Adrenal gland (tissue), 19 donors: Measurements from ENCODE around the gene NR2E1. TPM values are rescaled to one million over a fixed set of nuclear protein-coding genes. Genes with fewer than 3 reads are reported as not detected.

Source experiments
- DNase-seq, 7 donors: peaks; one replicate each; pipeline ENCODE4 v3.0.0-alpha.2; 2019 to 2020
- H3K27ac ChIP-seq, 5 donors: fragments of 200-600 bp; sonication (generic) in 4 of 5; 1 replicate in 3 of 5; 2 replicates in 2 of 5; pipeline versions ENCODE4 v1.5.1 to v1.8.0; 2016 to 2020; ENCODE audit warnings: mild to moderate bottlenecking in 1 of 5
- H3K27me3 ChIP-seq: fragments of 200-600 bp; 2 replicates; pipeline ENCODE4 v1.8.0; 2021
- H3K36me3 ChIP-seq, 2 donors: fragments of 200-600 bp; replicated peaks in 1 of 2; 1 replicate in 1 of 2; 2 replicates in 1 of 2; pipeline versions ENCODE4 v1.5.1 to v1.8.0; 2018 to 2022
- H3K4me1 ChIP-seq, 2 donors: fragments of 200-600 bp; replicated peaks in 1 of 2; 1 replicate in 1 of 2; 2 replicates in 1 of 2; pipeline versions ENCODE4 v1.5.1 to v1.8.0; 2018 to 2021
- H3K4me3 ChIP-seq, 4 donors: fragments of 200-600 bp; sonication (generic) in 3 of 4; one replicate each; pipeline ENCODE4 v1.5.1; 2016 to 2018
- H3K9me3 ChIP-seq, 3 donors: fragments of 200-600 bp; sonication (generic) in 1 of 3; replicated peaks in 1 of 3; 1 replicate in 2 of 3; 2 replicates in 1 of 3; pipeline versions ENCODE4 v1.5.1 to v1.8.0; 2016 to 2021
- POLR2A ChIP-seq, 2 donors: fragments of 450-650 bp; IDR thresholded peaks; one replicate each; pipeline ENCODE4 v1.6.1; 2017; ENCODE audit warnings: antibody characterized with exemption in 2 of 2, mild to moderate bottlenecking in 2 of 2, moderate library complexity in 1 of 2
- WGBS, 4 donors: extraction: QIAGEN DNeasy Blood & Tissue Kit in 2 of 4; methylation state at CpG; one replicate each; pipeline versions ENCODE4 v1.1.5 to v1.1.7; 2013 to 2017; 5-methylcytosine and 5-hydroxymethylcytosine counted together
- intact Hi-C, 2 donors: fragments of 100-400 bp; cut with DNase I; formaldehyde crosslinking; loops; one replicate each; pipeline versions ENCODE4 v1.14.1 to v1.15.0; 2022 to 2023
- long read RNA-seq, 10 donors: library from polyadenylated mRNA in 3 of 10; unstranded in 2 of 10; stranded (forward) in 1 of 10; transcript quantifications; one replicate each; pipeline ENCODE4 v2.0.0 and lab custom pipeline, GENCODE V29; 2021 to 2026
- polyA plus RNA-seq, 3 donors: library from polyadenylated mRNA; stranded (reverse); fragments of 200-250 nt in 2 of 3; fragments of 350-450 nt in 1 of 3; fragmentation: Illumina TruSeq in 1 of 3; extraction: RNeasy Lipid Tissue Mini Kit (QIAGEN cat#74804) in 1 of 3; gene quantifications; one replicate each; pipeline ENCODE4 v1.2.3, GENCODE V29; 2013 to 2014
- total RNA-seq, 9 donors: library from RNA; depleted of rRNA in 4 of 9; stranded (reverse); fragments of >200 nt in 4 of 9; fragments of 120-200 nt in 1 of 9; fragmentation: NEBNext Ultra II Directional in 1 of 9; extraction: Animal tissue kit (Norgen Biotek cat#: 25700) in 1 of 9; gene quantifications; one replicate each; pipeline versions ENCODE4 v1.1.0 to v1.2.4, GENCODE V29; 2013 to 2023
- TF ChIP-seq, protein P1 (sequence below), 6 experiments: fragments of 450-650 bp in 4 of 6; fragments of 200-600 bp in 2 of 6; sonication (generic) in 1 of 6; IDR thresholded peaks; 1 replicate in 5 of 6; 2 replicates in 1 of 6; pipeline versions ENCODE4 v1.5.1 to v1.8.0; 2016 to 2021; ENCODE audit warnings: antibody characterized with exemption in 6 of 6, mild to moderate bottlenecking in 2 of 6, moderate library complexity in 1 of 6
- donor health status: healthy with polysubstance abuse.
- donor health status: Bipolar disorder and iron deficiency.
- donor health status: DM: yes; HTN: yes; CAD: no.
- donor health status: DM: no; HTN: no; CAD: no.
- donor health status: DM: no; HTN: no; CAD: no.
- donor health status: DM: yes; HTN: yes; CAD: no.

NR2E1 gene
- total RNA-seq (1 to 10 TPM in 2 of 9 donors, under 1 TPM in 4, not detected in 3; 0.20 to 2.3 (median 0.94) TPM), polyA plus RNA-seq (under 1 TPM; 0.08 to 0.20 (median 0.17) TPM)
- long read RNA-seq, donor 1, partial matches to known transcripts, result 123 of 281 reads
- long read RNA-seq, donor 1, other reads (novel, unspliced or antisense), result 158 of 281 reads
- long read RNA-seq, donor 2, partial matches to known transcripts, result 81 of 178 reads
- long read RNA-seq, donor 2, other reads (novel, unspliced or antisense), result 97 of 178 reads
- long read RNA-seq, donor 3, partial matches to known transcripts, result 101 of 268 reads
- long read RNA-seq, donor 3, other reads (novel, unspliced or antisense), result 167 of 268 reads
- long read RNA-seq, donor 4, result 0 reads
- long read RNA-seq, donor 5, partial matches to known transcripts, result 1 of 5 reads
- long read RNA-seq, donor 5, other reads (novel, unspliced or antisense), result 4 of 5 reads
- long read RNA-seq, donor 6, result 0 reads
- long read RNA-seq, donor 7, partial matches to known transcripts, result 71 of 126 reads
- long read RNA-seq, donor 7, other reads (novel, unspliced or antisense), result 55 of 126 reads
- long read RNA-seq, donor 8, partial matches to known transcripts, result 135 of 398 reads
- long read RNA-seq, donor 8, other reads (novel, unspliced or antisense), result 263 of 398 reads
- long read RNA-seq, donor 9, partial matches to known transcripts, result 91 of 276 reads
- long read RNA-seq, donor 9, other reads (novel, unspliced or antisense), result 185 of 276 reads
- long read RNA-seq, donor 10, partial matches to known transcripts, result 90 of 212 reads
- long read RNA-seq, donor 10, other reads (novel, unspliced or antisense), result 122 of 212 reads

DNA sequence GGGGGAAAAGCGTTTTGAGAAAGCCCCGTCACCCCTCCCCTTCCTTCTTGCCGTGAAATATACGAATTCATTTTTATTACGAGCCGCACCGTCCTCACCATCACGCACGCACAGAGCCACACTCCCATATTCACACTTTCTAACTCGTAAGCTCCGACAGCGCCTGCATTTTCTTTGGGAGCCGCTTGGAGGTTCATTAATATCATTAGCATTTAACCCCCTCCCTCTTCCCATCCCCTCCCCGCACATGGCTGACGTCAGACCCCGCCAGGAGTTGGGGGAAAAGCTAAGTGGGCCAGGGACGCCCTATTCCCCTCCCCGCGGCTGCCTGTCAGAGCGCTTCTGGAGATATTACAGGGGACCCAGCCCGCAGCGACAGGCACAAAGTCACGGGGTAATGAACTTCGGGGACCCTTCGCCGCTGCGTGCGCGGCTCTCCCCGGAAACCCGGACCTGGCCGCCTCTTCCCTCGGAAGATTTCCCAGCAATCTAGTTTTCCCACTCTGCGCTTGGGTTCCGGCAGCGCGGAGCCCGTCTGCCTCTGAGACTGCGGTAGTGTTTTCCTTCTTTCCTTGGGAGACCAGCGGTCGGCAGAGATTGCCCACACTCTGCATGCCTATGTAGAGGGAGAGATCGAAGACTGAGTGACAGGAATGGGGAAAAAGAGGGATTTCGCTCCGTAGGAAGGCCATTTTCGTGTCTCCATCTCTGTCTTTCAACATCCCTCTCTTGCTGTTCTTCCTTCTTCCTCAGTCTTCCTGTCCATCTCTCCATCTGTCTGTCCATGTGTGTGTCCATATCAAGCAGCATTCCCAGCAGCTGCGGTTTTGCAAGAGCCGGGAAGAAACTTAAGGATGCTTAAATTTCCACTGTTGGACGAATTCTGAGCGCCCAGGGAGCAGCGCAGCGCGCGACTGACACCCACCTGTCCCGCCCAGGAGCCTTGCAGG, at the start of gene NR2E1:
TSS of gene NR2E1 (plus strand) at position 309 of the 950 bp plus-strand sequence. CDS start 744 bp downstream, outside the sequence.
- H3K4me3 ChIP-seq, result peak within 1 kb of the TSS in 1 of 4 donors; percentile 19
- no peak for DNase-seq
- H3K27ac ChIP-seq, result no peak within 1 kb of the TSS
- no peaks in the 10 kb centered on the region for H3K9me3 ChIP-seq
- peaks cover 100% of the 10 kb centered on the region for H3K27me3 ChIP-seq
- no peak for TF ChIP-seq POLR2A (IDR thresholded peaks at IDR 0.05)
- TF ChIP-seq, protein P1, sequence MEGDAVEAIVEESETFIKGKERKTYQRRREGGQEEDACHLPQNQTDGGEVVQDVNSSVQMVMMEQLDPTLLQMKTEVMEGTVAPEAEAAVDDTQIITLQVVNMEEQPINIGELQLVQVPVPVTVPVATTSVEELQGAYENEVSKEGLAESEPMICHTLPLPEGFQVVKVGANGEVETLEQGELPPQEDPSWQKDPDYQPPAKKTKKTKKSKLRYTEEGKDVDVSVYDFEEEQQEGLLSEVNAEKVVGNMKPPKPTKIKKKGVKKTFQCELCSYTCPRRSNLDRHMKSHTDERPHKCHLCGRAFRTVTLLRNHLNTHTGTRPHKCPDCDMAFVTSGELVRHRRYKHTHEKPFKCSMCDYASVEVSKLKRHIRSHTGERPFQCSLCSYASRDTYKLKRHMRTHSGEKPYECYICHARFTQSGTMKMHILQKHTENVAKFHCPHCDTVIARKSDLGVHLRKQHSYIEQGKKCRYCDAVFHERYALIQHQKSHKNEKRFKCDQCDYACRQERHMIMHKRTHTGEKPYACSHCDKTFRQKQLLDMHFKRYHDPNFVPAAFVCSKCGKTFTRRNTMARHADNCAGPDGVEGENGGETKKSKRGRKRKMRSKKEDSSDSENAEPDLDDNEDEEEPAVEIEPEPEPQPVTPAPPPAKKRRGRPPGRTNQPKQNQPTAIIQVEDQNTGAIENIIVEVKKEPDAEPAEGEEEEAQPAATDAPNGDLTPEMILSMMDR (IDR thresholded peaks at IDR 0.05), result no peak
- H3K4me1 ChIP-seq, result peaks cover 12 to 41% of the 10 kb centered on the region in 2 donors
- no peaks in the 10 kb centered on the region for H3K36me3 ChIP-seq
- intact Hi-C loops, result no loop called here
- WGBS, 4 donors, result 3 to 8% (median 4%) methylated on average over 32 to 54 of the region's 54 CpGs

DNA sequence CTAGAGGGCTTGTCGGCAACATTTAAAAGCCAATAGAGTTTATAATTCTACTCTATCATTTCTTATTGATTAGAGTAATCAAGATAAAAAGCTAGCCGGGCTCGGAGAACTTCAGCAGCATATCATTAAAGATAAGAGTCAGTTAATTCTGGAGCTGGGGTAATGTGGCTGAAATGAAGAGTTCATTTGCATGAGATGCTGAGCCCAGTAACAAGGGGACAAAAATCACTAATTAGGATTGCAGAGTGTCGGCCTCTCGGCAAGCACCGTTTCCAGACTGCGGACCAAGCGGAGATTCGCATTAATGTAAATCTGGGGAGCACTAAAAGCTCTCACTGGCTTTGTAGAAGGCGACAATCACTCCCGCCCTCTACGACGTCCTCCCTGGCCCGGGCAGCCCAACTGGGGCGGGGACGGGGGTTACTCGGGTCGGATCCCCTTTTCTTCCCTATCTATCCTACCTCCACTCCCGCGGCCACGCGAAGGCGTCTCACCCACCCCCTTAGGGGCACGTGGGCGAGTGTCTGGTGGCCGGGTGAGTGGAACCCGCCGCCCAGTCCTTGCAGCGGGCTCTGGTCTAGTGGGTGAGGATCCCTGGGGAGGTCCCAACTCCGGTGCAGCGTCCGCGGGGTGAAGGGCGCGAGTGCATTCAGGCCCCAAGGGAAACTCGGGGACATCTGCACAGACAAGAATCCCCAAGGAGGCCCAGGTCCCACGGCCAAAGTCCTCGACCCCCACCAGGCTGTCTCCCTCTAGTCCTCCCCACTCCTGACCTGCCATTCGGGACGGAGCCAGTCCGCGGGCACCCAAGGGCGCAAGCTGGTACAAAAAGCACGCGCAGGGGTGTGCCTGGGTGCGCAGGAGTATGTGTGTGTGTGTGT, 49.0 kb upstream of the NR2E1 start:
- Histone ChIP-seq H3K9me3 (no peaks in the 10 kb centered on the region), H3K4me1 (peaks cover 18 to 44% of the 10 kb centered on the region in 2 donors), H3K27ac (no peak overlapping the region), H3K27me3 (peaks cover 18% of the 10 kb centered on the region), H3K4me3 (peak overlapping the region in 1 of 4 donors; percentile 91), H3K36me3 (no peaks in the 10 kb centered on the region)
- WGBS, 4 donors, result 33 to 39% (median 37%) methylated on average over 18 to 46 of the region's 46 CpGs
- intact Hi-C loops, result loop anchor here (5.0 to 10.0 kb wide), 4 partner anchors 46 to 408 kb away; partner anchors contain the start of gene SNX3 (in 2 of the 2)
- TF ChIP-seq, protein P1 (IDR thresholded peaks at IDR 0.05), result no peak
- TF ChIP-seq POLR2A (IDR thresholded peaks at IDR 0.05), result no peak
- peak in 1 of 7 donors; percentile 8 for DNase-seq

DNA sequence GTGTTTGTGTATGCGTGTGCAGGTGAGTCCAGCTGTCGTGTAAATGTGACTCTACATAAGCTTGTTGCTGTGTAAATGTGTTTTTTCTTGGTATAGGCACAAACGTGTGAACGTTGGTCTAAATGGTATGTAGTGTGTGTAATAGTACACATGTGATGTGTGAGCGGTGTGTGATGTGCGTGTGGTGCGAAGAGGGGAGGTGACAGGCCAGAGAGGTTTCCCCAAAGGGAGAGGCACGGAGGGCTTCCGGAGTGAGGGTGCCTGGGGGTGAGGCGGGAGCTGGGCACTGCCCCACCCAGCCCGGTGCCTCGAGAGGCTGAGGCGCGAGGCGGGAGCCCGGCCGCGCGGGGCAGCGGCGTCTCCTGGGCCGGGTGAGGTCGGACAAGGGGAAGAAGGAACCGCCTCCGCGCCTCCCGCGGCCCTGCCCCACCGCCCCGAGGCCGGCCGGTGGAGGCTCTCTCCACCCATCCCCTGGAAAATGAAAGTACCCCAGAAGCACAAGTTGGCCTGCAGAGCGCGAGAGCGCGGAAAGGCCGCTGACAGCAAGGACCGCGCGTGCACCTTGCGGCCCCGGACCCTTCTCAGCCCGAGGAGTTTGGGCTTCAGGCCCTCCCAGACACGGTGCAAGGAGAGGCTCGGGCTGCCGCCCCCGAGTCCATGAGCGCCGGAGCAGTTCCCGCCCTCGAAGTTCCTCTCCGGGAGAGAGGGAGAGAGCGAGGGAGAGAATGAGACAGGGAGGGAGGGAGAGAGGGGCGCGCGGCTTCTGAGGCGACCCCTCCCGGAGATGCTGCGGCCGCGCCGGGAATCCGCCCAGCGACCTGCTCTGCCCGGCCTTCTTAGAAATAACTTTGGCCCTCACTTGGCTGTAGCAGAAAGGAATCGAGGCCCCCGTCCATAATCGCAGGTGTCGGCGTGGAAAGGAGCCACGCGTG, 48.1 kb upstream of the NR2E1 start:
- H3K27me3 ChIP-seq, result peaks cover 18% of the 10 kb centered on the region
- peak in 5 of 7 donors; percentile 26 to 42 (median 34) for DNase-seq
- 1 to 8% (median 2%) methylated on average over 30 to 72 of the region's 72 CpGs for WGBS, 4 donors

More for the DNA sequence above, 48.1 kb upstream of the NR2E1 start:
- Histone ChIP-seq H3K4me3 (peak overlapping the region in 2 of 4 donors; percentile 55 to 91), H3K4me1 (peaks cover 18 to 44% of the 10 kb centered on the region in 2 donors), H3K27ac (no peak overlapping the region), H3K36me3 (no peaks in the 10 kb centered on the region), H3K9me3 (no peaks in the 10 kb centered on the region)
- TF ChIP-seq, protein P1 (IDR thresholded peaks at IDR 0.05), result no peak
- TF ChIP-seq POLR2A (IDR thresholded peaks at IDR 0.05), result no peak
- intact Hi-C loops, result loop anchor here (5.0 to 10.0 kb wide), 4 partner anchors 45 to 407 kb away; partner anchors contain the start of gene SNX3 (in 2 of the 2)
